HG03196 (cell line): ENCODE measurements around the gene CEMP1.

Experiments
- ATAC-seq: cut with Tn5 transposase; IDR thresholded peaks from one replicate; pipeline ENCODE4 v1.9.1; 2021; ENCODE audit not compliant: unreplicated experiment

Gene CEMP1

DNA sequence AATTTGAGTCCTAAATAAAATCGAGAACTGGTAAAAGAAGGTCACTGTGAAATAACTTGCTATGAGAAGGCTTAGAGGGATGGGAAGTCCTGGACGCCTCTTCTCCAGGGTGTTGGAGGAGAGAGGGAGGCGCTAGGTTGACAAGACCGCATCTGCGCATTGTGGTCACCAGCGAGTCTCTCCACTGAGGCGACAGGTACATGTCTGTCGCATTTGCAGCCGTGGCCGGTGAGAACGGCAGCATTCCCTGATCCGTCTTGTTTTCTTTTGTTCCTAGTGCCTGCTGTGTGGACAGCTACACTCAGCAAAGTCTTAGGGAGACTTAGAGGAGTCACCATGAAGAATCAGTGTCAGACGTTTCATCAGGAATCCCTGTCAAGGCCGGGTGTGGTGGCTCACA, 25.5 kb downstream of the CEMP1 start:
- no peak for ATAC-seq

DNA sequence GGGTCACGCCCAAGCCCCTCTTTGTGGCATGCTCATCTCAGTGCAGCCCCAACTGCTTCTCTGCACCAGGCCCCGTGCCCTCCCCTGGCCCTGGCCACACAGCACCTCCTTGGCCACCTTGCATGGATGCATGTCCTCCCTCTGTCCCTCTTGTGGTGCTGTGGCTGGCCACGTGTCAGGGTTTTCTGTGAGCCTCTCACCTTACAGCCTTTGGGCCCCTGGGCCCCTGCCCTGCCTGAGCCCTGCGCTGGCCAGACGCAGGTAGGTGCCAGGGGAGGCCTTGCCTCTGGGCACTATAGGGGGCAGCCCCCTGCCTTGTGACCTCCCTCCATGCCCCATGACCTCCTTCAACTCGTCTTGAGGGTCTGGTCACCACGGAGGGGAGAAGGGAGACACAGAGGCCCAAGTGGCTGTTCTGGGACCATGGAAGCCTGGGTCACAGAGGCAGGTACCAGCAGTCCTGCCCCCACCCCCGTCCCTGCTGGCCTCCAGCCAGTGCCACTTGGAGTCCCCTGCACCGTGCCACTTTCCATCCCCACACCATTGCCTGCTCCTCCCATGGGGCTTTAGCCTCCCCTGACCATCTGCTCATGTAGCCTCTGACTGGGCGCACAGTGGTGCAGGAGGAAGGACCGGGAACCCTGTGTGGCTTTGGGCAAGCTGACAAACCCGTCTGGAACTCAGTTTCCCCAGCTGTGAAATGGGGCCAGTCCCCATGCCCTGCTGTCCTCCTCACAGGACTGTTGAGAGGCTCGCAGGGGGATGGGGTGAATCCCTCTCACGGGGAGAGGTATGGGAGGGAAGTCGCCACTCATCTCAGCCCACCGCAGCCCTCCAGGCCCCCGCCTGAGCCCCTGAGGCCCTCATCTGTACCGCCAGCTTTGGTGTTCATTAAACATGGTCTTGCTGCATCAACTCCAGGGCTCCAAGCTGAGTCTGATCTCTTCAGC, 29.0 kb downstream of the CEMP1 start:
- no peak for ATAC-seq

DNA sequence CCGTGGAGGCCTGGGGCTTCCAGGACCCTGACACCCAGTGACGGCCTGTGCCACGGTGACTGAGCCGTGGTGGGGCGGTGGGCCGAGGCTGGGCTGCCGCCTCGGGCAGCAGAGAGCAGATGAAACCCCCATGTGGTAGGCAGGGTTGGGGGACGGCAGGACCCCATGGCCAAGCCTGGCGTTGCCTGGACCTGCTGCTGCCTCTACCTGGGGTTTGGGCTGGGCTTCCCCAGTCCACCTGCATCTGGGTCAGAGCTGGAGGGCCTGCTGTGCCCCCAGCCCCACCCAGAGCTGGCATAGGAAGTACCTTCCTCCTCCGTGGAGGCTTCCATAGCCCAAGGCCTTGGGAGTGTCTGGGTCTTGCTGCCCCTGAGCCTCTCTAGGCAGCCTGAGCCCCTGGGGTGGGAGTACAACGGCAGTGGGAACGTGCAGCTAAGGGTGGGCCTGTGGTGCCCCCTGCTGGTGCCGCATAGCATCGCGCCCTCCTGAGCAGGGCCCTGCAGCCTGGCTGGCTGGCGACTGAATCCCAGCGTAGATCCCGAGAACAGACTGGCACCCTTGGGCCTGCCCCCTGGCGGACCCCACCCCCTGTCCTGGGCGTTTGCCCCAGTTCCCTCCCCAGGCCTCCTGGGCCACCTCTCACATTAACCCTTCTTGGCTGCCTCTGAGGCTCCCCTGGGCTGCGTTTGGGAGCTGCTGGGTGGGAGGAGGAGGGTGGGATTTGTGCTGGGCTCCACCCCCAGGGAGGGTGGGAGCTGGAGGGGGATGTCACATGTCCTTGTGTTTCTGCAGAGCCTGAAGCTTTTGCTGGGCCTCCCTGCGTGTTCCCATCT, 30.1 kb downstream of the CEMP1 start:
- no peak for ATAC-seq

DNA sequence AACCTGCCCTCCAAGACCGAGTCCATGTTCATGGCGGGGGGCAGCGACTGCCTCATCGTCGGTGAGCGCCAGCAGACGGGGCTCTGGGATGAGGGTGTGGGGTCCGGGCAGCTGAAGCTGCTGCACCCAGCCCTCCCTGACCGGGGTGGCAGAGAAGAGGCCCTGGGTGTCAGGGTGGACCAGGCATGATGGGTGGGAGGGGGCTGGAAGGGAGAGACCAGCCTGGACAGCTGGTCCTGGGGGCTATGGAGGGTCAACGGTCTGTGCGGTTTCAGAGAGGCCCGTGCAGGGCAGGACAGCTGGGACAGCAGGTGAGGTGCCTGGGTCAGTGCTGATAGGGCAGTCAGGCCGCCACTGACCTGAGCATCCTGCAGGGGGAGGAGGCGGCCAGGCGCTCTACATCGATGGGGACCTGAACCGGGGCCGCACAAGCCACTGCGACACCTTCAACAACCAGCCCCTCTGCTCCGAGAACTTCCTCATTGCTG, 30.7 kb downstream of the CEMP1 start:
- ATAC-seq: no peak

DNA sequence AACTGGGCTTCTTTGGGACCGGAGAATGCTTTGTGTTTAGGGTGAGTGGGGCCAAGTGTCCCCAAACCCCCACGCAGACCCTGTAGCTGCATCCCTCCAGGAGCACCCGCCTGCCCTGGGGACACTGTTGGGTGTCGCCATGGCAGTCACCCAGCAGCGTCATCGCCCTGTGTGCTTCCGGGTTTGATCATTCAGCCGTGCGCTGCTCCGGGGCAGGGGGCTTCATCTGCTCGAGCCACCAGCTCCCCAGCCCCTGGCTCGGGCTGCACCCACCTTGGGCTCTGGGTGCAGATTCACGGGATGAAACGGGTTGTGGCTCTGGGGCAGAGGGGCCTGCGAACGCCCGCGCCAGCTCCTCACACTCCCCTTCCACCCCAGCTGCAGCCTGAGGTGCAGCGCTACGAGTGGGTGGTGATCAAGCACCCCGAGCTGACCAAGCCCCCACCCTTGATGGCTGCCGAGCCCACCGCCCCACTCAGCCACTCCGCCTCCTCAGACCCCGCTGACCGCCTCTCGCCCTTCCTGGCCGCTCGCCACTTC, 31.2 kb downstream of the CEMP1 start:
- ATAC-seq: no peak

DNA sequence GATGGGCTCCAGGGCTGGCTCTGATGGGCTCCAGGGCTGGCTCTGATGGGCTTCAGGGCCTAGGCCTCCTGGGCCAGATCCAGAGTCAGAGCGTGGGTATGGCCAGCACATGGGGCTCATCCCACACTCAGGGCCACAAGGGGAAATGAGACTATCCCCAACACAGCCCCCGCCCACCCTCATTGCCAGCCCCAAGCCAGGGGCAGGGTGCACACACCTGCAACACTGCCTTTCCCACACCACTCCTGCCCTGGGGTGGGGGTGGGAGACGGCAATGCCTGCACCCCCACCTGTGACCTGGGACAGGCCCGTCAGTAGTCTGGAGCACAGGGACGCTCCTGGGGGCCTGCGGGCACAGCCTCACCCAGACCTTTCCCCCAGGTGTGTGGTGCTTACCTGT, 31.8 kb downstream of the CEMP1 start:
- no peak for ATAC-seq

DNA sequence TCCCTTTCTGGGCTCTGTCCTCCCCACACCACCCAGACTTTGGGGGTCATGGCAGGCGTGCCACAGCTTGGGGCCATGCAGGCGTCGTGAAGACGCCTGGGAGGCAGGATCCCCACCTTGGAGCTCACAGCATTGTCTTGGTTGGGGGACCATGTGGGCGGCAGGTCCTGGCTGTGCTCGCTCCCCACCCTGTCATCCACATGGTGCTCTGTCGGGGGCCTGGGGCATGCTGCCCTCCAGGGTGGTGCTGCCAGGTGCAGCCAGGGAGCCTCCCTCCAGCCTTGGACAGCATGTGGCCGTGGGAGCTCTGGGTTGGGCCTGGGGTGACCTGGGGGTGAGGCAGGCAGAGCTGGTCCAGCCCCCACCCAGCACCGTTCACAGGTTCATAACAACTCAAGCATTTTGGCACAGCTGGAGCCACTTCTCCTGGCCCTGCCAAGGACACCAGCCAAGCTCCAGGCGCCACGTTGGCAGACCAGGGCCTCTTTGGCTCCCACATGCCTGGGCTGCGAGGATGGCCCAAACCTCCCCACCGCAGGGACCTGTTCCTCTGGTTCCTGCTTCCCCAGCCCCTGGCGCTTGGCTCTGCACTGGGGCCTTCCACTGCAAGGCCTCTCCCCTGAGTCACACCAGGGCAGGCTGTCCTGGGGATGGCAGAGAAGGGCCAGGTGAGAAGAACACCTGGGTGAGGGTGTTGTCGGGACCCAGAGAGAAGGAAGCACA, 32.5 kb downstream of the CEMP1 start:
- ATAC-seq: no peak

DNA sequence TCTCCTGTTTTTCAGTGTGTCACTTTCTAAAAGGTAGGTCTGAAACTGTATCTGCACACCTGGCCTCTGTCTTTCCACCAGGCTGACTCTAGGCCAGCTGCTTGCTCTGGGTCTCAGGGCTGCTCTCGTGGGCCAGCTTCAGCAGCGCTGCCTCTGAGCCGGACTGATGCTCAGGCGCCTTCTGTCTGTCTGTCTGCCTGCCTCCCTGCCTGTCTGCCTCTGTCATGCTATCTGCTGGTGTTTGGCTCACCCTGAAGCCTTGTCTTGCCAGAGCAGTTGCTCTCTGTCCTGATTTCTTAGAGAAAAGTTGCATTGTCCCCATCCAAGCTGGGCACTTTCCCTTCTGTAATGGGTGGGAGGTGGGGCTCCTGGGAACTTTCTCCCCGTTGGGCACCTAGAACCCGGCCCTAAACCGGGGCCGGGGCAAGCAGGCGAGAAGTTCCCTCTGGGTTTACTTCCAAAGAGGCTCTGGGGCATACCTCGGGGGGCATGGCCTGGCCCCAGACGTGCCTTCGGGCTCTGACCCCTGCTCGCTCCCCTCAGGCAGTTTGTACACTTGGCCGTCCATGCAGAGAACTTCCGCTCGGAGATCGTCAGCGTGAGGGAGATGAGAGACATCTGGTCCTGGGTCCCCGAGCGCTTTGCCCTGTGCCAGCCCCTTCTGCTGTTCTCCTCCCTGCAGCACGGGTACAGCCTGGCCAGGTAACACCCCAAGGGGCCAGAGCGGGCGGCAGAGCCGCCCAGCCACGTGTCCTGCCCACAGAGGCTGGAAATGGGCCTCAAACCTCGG, 33.3 kb downstream of the CEMP1 start:
- no peak for ATAC-seq

DNA sequence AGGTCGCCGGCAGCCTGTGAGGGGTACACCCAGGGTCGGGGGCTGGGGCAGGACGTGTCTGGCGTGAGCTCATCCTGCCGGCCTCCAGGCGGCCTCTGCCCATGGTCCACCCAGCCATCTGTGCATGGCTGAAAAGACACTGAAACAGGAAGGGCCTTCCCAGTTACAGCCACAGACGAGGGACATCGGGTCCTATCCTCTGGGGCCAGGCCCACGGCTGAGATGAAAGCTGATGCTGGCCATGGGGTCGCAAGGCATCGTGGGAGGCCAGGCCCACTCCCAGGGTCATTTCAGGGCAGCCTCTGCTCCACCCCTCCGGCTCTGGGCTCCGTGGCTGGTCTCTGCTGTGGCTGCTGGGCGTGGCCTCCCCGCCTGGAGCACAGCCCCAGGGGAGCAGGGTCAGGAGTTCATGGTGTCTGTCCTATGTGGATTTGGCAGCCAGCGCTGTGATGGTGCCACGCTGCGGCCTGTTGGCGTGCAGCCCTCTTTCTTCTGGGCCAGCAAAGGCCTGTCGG, 34.0 kb downstream of the CEMP1 start:
- ATAC-seq: no peak

DNA sequence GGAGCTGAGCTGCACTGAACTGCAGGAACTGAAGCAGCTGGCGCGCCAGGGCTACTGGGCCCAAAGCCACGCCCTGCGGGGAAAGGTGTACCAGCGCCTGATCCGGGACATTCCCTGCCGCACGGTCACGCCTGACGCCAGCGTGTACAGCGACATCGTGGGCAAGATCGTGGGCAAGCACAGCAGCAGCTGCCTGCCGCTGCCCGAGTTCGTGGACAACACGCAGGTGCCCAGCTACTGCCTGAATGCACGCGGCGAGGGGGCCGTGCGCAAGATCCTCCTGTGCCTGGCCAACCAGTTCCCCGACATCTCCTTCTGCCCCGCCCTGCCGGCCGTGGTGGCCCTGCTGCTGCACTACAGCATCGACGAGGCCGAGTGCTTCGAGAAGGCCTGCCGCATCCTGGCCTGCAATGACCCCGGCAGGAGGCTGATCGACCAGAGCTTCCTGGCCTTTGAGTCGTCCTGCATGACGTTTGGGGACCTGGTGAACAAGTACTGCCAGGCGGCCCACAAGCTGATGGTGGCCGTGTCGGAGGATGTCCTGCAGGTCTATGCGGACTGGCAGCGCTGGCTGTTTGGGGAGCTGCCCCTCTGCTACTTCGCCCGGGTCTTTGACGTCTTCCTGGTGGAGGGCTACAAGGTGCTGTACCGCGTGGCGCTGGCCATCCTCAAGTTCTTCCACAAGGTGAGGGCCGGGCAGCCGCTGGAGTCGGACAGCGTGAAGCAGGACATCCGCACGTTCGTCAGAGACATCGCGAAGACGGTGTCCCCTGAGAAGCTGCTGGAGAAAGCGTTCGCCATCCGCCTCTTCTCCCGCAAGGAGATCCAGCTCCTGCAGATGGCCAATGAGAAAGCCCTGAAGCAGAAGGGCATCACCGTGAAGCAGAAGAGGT, 34.7 kb downstream of the CEMP1 start:
- ATAC-seq: no peak

DNA sequence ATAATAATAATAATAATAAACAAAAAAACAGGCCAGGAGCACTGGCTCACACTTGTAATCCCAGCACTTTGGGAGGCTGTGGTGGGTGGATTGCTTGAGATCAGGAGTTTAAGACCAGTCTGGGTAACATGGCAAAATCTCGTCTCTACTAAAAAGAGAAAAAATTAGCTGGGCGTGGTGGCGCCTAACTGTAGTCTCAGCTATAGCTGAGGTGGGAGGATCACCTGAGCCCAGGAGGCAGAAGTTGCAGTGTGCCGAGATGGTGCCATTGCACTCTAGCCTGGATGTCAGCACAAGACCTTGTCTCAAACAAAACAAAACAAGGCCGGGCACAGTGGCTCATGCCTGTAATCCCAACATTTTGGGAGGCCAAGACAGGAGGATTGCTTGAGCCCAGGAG, 36.2 kb downstream of the CEMP1 start:
- no peak for ATAC-seq

DNA sequence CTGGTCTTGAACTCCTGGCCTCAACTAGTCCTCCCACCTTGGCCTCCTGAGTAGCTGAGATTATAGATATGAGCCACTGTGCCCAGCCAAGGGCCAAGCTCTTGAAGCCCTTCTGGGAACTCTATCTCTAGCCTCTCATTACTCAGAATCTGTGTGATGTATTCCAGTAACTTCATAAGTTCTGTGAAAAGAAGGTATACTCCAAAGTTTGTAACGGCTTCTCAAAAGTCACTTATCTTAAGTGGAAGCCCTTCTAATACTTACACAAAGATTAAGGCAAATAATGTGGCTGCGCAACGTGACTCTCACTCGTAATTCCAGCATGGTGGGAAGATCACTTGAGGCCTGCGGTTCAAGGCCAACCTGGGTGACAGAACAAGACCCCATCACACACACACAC, 36.6 kb downstream of the CEMP1 start:
- ATAC-seq: no peak

DNA sequence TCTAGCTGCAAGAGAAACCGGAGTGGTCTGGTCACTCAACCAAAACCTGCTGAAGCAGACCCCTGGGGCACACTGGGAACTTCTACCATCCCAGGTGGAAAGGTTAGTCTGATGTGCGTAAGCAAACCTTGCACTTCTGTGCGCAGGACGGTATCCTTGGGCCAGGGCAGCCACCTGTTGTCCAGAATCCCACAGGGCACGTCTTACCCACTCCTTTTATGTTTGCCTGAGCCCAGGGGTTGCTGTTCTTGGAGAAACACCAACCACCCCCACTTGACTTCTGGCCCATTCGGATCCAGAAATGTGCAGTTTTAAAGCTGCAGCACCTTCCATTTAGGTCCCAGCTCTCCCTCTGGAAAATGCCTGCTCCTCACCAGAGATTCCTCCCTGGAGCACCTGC, 37.6 kb downstream of the CEMP1 start:
- ATAC-seq: no peak

DNA sequence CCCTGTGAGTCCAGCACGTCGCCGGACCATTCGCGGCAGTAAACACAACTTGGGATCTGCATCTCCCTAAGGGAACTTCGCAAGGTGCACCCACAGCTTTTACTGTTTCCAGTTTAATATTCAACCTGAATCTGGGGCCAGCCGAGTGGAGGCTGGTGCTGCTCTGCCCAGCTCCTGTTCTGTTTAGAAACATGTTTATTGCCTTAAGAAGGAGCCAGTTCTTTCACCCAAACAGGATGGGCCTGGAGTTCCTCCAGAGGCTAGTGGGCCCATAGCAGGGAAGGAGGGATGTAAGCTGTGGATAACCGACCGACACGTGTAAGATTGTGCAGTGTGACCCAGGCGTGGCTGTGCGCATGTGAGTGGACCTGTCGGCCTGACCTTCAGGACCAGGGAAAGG, 38.9 kb downstream of the CEMP1 start:
- ATAC-seq: no peak

DNA sequence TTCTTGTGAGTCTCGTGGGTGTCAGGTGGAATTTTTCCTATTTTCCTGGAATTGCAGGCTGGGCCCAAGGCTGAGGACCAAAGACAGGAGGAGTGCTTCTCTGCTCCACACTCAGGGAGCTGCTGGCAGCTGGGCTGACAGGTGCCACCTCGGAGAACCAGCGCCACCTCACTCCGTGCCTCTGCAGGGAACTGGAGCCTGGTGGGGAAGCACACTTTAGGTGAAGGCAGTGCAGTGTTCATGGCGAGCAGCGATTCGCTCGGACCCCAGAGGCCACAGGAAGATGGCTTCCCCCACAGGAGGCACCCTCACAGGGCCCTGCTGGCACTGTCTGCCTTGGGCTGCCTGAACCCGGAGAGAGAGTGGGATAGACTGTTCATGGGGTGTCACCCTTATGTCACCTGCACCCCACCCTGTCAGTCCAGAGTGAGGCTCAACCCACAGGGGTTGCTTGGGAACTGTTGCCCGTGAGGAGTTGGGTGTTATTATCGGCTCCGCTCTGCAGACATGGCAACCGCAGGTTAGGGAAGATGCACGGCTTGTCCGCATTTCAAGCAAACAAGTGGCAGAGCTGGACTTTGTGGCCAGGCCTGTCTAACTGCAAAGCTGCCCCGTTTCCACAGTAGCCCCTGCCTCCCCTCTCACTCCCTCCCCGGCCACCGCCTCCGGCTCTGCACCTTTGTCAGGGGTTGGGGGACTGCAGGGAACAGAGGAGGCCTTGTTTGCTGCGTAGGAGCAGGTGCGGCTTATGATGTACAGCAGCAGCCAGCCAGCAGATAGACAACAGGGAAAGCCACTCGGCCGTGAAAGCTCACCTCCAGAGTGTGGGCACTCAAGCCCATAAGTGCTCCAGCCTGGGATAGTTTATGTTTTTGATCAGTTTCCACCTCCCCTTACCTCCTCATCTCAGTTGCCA, 40.8 kb downstream of the CEMP1 start:
- no peak for ATAC-seq

DNA sequence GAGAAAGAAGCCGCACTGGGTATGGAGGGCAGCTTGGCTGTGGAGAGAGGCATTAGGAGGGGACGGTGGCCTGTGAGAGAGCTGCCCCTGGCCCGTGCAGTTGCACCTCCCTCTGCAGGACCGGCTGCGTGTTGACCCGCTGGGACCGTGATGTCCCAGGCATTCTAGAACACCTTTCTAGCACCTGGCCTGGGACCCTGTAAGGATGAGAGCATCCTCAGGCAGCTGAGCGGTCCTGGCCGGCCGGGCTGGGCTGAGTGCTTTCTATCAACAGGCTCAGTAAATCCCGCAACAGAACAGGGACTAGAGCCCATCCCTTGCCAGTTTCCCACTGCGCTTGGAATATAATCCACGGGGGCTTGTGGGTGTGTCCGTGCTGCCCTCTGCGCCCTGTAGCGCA, 41.6 kb downstream of the CEMP1 start:
- no peak for ATAC-seq

DNA sequence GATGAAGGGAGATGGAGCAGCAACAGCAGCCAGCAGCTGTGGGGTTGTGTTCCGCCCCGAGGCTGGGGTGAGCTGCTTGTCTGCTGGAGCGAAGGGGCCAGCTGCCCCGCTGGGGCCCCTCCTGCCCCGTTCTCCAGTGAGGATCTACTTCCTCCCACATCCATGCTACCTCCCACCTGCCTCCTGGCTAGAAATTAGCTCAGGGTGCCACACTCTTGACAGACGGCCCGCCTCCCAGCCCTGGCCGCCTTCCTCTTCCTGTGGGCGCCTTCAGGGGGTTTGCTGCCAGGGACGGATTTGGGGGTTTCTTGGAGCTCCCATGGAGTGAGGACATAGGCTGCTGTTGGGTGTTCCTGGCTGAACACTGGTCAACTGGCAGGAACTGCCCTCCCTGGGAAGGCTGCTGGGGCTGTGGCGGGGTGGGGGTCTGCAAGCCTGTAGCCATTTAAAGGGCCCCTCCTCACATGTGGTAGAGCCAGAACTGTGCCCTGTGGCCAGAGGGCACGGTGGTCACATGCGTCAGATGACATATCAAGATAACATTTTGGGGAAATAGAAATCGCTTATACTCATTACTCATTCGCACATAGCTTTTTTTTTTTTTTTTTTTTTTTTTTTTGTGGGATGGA, 43.2 kb downstream of the CEMP1 start:
- ATAC-seq: no peak

DNA sequence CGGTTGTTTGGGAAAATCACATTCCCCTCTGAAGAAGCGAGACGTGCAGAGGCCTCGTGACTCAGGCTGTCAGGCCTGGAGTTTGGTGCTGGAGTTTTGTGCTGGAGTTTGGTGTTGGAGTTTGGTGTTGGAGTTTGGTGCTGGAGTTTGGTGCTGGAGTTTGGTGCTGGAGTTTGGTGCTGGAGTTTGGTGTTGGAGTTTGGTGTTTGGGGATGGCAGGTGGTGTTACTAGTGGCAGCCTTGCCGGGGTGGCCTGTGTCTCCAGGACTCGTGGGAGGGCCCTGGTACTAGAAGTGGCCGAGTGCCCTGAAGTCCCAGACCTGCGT, 43.7 kb downstream of the CEMP1 start:
- ATAC-seq: no peak
